ENCODE measurements around the gene BCL2L13.

- no peak for TF ChIP-seq CTCF (optimal IDR thresholded peaks at IDR 0.05 in 1 of 3, IDR thresholded peaks at IDR 0.05 in 1 of 3, conservative IDR thresholded peaks at IDR 0.05 in 1 of 3; ENCODE audit: extremely low read depth in 1 of 3, insufficient read depth in 2 of 3, low read length in 3 of 3)
- no peak for TF ChIP-seq EZH2 (IDR thresholded peaks at IDR 0.05; ENCODE audit: low read length)
Measured at GRCh38 chr22:17734187-17734586, 95.6 kb downstream of the BCL2L13 start.
